ENCODE data around the gene ELP5.

ELP5 gene

DNA sequence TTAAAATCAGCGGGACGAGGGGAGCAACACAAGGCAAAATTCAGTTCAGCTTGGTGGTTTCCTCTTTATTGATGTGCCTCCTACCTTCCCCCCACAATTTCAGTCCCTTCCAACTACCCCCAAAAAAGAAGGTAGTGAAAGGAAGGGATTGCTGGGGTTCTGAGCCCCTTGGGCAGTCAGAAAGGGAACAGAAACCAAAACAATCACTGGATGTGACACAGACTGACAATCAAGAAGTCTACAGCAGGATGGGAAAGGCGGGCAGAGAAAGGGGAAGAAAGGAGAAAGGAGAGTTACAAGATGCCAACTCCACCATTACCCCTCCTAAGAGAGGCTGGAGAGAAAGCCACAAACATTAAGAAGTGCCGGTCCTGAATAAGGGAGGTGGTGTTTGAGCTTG, 11.6 kb upstream of the ELP5 start:
- Histone ChIP-seq H3K9ac (ENCODE audit: low read depth, low read length, poor library complexity, severe bottlenecking) (peak overlapping the region; percentile 86), H2AFZ (ENCODE audit: low read length) (no peak overlapping the region), H3K9me2 (replicated peaks; ENCODE audit: low read depth, low read length) (no peaks in the 10 kb centered on the region), H3K4me1 (ENCODE audit: insufficient read depth, low read length, poor library complexity, severe bottlenecking) (peaks cover 32% of the 10 kb centered on the region), H3K4me2 (ENCODE audit: low read depth, low read length, poor library complexity, severe bottlenecking) (peak overlapping the region; percentile 75), H3K36me3 (ENCODE audit: insufficient read depth, low read length) (peaks cover 28% of the 10 kb centered on the region; the same call in 1 of the 2 replicates), H3K9me3 (ENCODE audit: insufficient read depth, low read depth, low read length) (no peaks in the 10 kb centered on the region), H3K27me3 (ENCODE audit: insufficient read depth, low read length, poor library complexity, severe bottlenecking) (peaks cover 5% of the 10 kb centered on the region), H3K4me3 (ENCODE audit: low read length, poor library complexity, severe bottlenecking) (peak overlapping the region; percentile 86), H3F3A (ENCODE audit: low read depth) (peaks cover 5% of the 10 kb centered on the region; the same call in 1 of the 2 replicates), H3K79me2 (ENCODE audit: insufficient read depth, low read length) (peaks cover 59% of the 10 kb centered on the region), H4K20me1 (ENCODE audit: insufficient read depth, low read length, poor library complexity, severe bottlenecking) (peaks cover 21% of the 10 kb centered on the region)
- no peak for TF ChIP-seq EZH2phosphoT487 (IDR thresholded peaks at IDR 0.05; ENCODE audit: borderline replicate concordance)
- TF ChIP-seq, protein P1, sequence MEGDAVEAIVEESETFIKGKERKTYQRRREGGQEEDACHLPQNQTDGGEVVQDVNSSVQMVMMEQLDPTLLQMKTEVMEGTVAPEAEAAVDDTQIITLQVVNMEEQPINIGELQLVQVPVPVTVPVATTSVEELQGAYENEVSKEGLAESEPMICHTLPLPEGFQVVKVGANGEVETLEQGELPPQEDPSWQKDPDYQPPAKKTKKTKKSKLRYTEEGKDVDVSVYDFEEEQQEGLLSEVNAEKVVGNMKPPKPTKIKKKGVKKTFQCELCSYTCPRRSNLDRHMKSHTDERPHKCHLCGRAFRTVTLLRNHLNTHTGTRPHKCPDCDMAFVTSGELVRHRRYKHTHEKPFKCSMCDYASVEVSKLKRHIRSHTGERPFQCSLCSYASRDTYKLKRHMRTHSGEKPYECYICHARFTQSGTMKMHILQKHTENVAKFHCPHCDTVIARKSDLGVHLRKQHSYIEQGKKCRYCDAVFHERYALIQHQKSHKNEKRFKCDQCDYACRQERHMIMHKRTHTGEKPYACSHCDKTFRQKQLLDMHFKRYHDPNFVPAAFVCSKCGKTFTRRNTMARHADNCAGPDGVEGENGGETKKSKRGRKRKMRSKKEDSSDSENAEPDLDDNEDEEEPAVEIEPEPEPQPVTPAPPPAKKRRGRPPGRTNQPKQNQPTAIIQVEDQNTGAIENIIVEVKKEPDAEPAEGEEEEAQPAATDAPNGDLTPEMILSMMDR (conservative IDR thresholded peaks at IDR 0.05; ENCODE audit: low read length), result no peak

DNA sequence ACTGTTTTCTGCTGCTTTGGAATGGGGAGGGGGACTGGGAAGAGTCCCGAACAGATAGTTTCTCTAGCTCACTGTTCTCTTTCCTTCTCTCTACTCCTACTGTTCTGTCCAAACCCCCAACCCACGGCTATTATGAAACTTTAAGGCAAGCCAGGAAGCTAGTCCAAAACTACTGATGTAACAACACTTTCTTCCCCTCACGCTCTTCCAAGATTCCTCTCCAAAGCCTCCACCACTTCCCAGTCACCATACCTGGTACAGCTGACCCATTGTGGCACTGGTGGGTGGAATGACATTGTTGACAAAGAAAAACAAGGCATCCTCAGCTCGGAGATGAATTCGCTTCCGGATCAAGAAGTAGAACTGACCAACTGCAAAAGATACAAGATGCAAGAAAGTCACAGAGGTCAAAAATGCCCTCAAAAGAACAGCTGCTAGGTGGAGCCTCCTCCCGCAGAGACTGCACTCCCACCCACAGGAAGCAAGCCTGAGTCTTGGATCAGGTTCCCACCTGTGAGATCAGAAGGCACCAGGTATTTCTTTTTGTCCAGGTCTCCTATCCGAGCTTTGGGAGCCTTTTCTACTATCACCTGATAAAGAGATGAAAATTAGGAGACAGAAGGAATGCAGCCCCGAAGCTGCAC, 10.8 kb upstream of the ELP5 start:
- peak overlapping the region; percentile 75 for H3K4me2 ChIP-seq (ENCODE audit: low read depth, low read length, poor library complexity, severe bottlenecking)
- H3K79me2 ChIP-seq (ENCODE audit: insufficient read depth, low read length), result peaks cover 56% of the 10 kb centered on the region

DNA sequence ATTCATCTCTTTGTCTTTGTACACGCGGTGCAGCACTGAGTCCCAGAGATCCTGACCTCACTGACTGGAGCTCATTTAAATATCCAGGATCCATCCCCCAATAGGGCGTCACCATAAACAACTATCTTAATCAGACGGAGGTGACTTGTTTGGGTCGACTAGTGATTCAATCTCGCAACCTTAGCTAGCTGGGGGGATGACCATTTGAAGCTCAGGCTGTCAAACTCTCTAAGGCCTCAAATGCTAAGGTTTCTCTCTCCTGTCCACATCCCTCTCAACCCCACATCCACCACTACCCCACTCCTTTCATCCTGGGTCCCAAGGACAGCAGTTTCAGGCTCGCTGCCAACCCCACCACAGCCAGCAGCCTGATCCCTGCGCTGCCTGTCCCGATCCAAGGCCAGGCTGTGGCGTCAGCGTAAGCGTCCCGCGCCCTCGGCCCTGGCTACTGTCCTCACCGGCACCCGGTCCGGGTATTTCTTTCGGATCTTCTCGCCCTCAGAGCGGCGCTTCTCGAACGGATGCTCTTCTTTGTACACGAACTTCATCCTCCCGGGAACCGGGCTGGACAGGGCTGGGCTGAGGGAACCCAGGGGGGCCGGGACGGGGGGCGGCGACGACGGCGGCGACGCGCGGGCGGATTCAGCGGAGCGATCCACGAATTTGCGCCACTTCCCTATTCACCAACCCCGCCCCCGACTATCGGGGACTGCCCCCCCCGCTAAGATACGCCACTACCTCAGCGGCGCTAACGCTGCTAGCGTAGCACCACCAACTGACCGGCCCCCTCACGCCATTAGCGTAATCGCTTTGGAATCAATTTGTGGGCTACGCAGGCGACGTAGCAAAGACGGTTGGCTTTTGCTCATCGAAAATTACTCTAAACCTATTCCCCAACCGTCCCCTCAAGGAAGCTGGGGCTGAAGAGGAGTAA, 10.0 kb upstream of the ELP5 start, which contains the start of gene GABARAP:
TSS of gene GABARAP (minus strand) at position 667 of the 934 bp plus-strand sequence. CDS start at position 548, 119 bp downstream.
- peaks cover 56% of the 10 kb centered on the region for H3K79me2 ChIP-seq (ENCODE audit: insufficient read depth, low read length)

More for the DNA sequence above, 10.8 kb upstream of the ELP5 start:
- no peak for TF ChIP-seq EZH2phosphoT487 (IDR thresholded peaks at IDR 0.05; ENCODE audit: borderline replicate concordance)
- TF ChIP-seq, protein P1 (conservative IDR thresholded peaks at IDR 0.05; ENCODE audit: low read length), result no peak
- peaks cover 25% of the 10 kb centered on the region; the same call in 1 of the 2 replicates for H3K36me3 ChIP-seq (ENCODE audit: insufficient read depth, low read length)
- no peaks in the 10 kb centered on the region for H3K9me3 ChIP-seq (ENCODE audit: insufficient read depth, low read depth, low read length)
- H3K4me1 ChIP-seq (ENCODE audit: insufficient read depth, low read length, poor library complexity, severe bottlenecking), result peaks cover 32% of the 10 kb centered on the region
- H3F3A ChIP-seq (ENCODE audit: low read depth), result 0 out of 2 replicates have a peak, but pooled peaks cover 3% of the 10 kb centered on the region
- H3K9me2 ChIP-seq (replicated peaks; ENCODE audit: low read depth, low read length), result no peaks in the 10 kb centered on the region
- H4K20me1 ChIP-seq (ENCODE audit: insufficient read depth, low read length, poor library complexity, severe bottlenecking), result peaks cover 18% of the 10 kb centered on the region
- H3K4me3 ChIP-seq (ENCODE audit: low read length, poor library complexity, severe bottlenecking), result peak overlapping the region; percentile 86
- H2AFZ ChIP-seq (ENCODE audit: low read length), result no peak overlapping the region
- peak overlapping the region; percentile 86 for H3K9ac ChIP-seq (ENCODE audit: low read depth, low read length, poor library complexity, severe bottlenecking)
- H3K27me3 ChIP-seq (ENCODE audit: insufficient read depth, low read length, poor library complexity, severe bottlenecking), result peaks cover 5% of the 10 kb centered on the region

More for the DNA sequence above, 10.0 kb upstream of the ELP5 start, which contains the start of gene GABARAP:
- H3K4me3 ChIP-seq (ENCODE audit: low read length, poor library complexity, severe bottlenecking), result peak within 1 kb of the TSS; percentile 86
- H4K20me1 ChIP-seq (ENCODE audit: insufficient read depth, low read length, poor library complexity, severe bottlenecking), result peaks cover 12% of the 10 kb centered on the region
- TF ChIP-seq, protein P1 (conservative IDR thresholded peaks at IDR 0.05; ENCODE audit: low read length), result no peak
- TF ChIP-seq EZH2phosphoT487 (IDR thresholded peaks at IDR 0.05; ENCODE audit: borderline replicate concordance), result no peak
- H3K27me3 ChIP-seq (ENCODE audit: insufficient read depth, low read length, poor library complexity, severe bottlenecking), result peaks cover 5% of the 10 kb centered on the region
- peak within 1 kb of the TSS; percentile 87 for H2AFZ ChIP-seq (ENCODE audit: low read length)
- H3F3A ChIP-seq (ENCODE audit: low read depth), result 0 out of 2 replicates have a peak, but pooled peaks cover 3% of the 10 kb centered on the region
- peak within 1 kb of the TSS; percentile 86 for H3K9ac ChIP-seq (ENCODE audit: low read depth, low read length, poor library complexity, severe bottlenecking)
- H3K36me3 ChIP-seq (ENCODE audit: insufficient read depth, low read length), result peaks cover 23% of the 10 kb centered on the region; the same call in 1 of the 2 replicates
- no peaks in the 10 kb centered on the region for H3K9me3 ChIP-seq (ENCODE audit: insufficient read depth, low read depth, low read length)
- H3K4me1 ChIP-seq (ENCODE audit: insufficient read depth, low read length, poor library complexity, severe bottlenecking), result peaks cover 31% of the 10 kb centered on the region
- H3K4me2 ChIP-seq (ENCODE audit: low read depth, low read length, poor library complexity, severe bottlenecking), result peak within 1 kb of the TSS; percentile 75
- H3K9me2 ChIP-seq (replicated peaks; ENCODE audit: low read depth, low read length), result no peaks in the 10 kb centered on the region

Measured in Loucy (cell line).